Upper lobe of left lung (tissue), 6 donors: ENCODE results near the gene UBL7. TPM values are rescaled to one million over a fixed set of nuclear protein-coding genes. Genes with fewer than 3 reads are reported as not detected.

Experiments
- ATAC-seq, 2 donors: fragments of 200-7000 bp; cut with Tn5 transposase; one replicate each; pipeline ENCODE4 v1.9.1; 2022; ENCODE audit warnings: mild to moderate bottlenecking in 2 of 2, moderate library complexity in 2 of 2; ENCODE audit not compliant: low FRiP score in 2 of 2
- DNase-seq, 2 donors: peaks; one replicate each; pipeline ENCODE4 v3.0.0-alpha.2; 2019 to 2020
- H3K27ac ChIP-seq, 4 donors: fragments of 200-600 bp; sonication (generic); one replicate each; pipeline ENCODE4 v1.5.1; 2016 to 2019
- H3K27me3 ChIP-seq, 4 donors: fragments of 200-600 bp; sonication (generic); one replicate each; pipeline ENCODE4 v1.5.1; 2017 to 2019
- H3K36me3 ChIP-seq, 4 donors: fragments of 200-600 bp; sonication (generic); one replicate each; pipeline ENCODE4 v1.5.1; 2016 to 2019
- H3K4me1 ChIP-seq, 4 donors: fragments of 200-600 bp; sonication (generic); one replicate each; pipeline ENCODE4 v1.5.1; 2018 to 2019
- H3K4me3 ChIP-seq, 4 donors: fragments of 200-600 bp; sonication (generic); one replicate each; pipeline ENCODE4 v1.5.1; 2017 to 2019; ENCODE audit warnings: mild to moderate bottlenecking in 2 of 4, moderate library complexity in 1 of 4
- H3K9me3 ChIP-seq, 4 donors: fragments of 200-600 bp; sonication (generic); one replicate each; pipeline ENCODE4 v1.5.1; 2018 to 2019
- CTCF ChIP-seq, 6 experiments: fragments of 450-650 bp in 4 of 6; fragments of 200-600 bp in 2 of 6; sonication (generic) in 2 of 6; IDR thresholded peaks; one replicate each; pipeline ENCODE4 v1.5.1; 2016 to 2019; ENCODE audit warnings: antibody characterized with exemption in 6 of 6
- EP300 ChIP-seq, 4 donors: sonication (generic); formaldehyde crosslinking; IDR thresholded peaks; one replicate each; pipeline ENCODE4 v1.5.1; 2017; ENCODE audit warnings: antibody characterized with exemption in 4 of 4, control low read depth in 2 of 4
- POLR2A ChIP-seq, 4 donors: fragments of 450-650 bp; IDR thresholded peaks; one replicate each; pipeline ENCODE4 v1.5.1; 2016 to 2017; ENCODE audit warnings: antibody characterized with exemption in 4 of 4, mild to moderate bottlenecking in 2 of 4
- POLR2AphosphoS5 ChIP-seq, 2 donors: sonication (generic); formaldehyde crosslinking; IDR thresholded peaks; one replicate each; pipeline ENCODE4 v1.5.1; 2017; ENCODE audit warnings: antibody characterized with exemption in 2 of 2
- WGBS, 2 donors: methylation state at CpG; one replicate each; pipeline ENCODE4 v1.1.5; 2017 to 2018; 5-methylcytosine and 5-hydroxymethylcytosine counted together
- total RNA-seq, 6 donors: library from RNA; depleted of rRNA in 4 of 6; stranded (reverse); fragments of >200 nt in 4 of 6; gene quantifications; one replicate each; pipeline versions ENCODE4 v1.1.0 to v1.2.1, GENCODE V29; 2016 to 2021
- donor health status: DM: no; HTN: no; CAD: no; lungs with moderate emphysema.
- donor health status: DM: no; HTN: yes; CAD: no; lungs with severe emphysema.

The UBL7 gene
- total RNA-seq, 6 donors from 2014 or later: 22.0 to 53.1 (median 48.6) TPM

- H3K27me3 ChIP-seq: no peaks in the 10 kb centered on the region
- no peak for TF ChIP-seq CTCF (IDR thresholded peaks at IDR 0.05)
- TF ChIP-seq POLR2AphosphoS5 (IDR thresholded peaks at IDR 0.05): no peak
- no peak for TF ChIP-seq POLR2A (IDR thresholded peaks at IDR 0.05)
- TF ChIP-seq EP300 (IDR thresholded peaks at IDR 0.05): no peak
- H3K4me3 ChIP-seq: no peak overlapping the region
- H3K4me1 ChIP-seq: peaks cover 2 to 15% (median 10%) of the 10 kb centered on the region in 4 donors
- 67 to 69% methylated on average over 7 to 10 of the region's 10 CpGs for WGBS, 2 donors
- no peaks in the 10 kb centered on the region for H3K9me3 ChIP-seq
- ATAC-seq: no peak
- no peaks in the 10 kb centered on the region for H3K36me3 ChIP-seq
- DNase-seq: no peak
- H3K27ac ChIP-seq: no peak overlapping the region
Measured at GRCh38 chr15:74400313-74400860, 60.6 kb downstream of the UBL7 start.

GRCh38 chr15:74399511-74400312 is 61.2 kb downstream of the UBL7 start:
- Histone ChIP-seq H3K36me3 (no peaks in the 10 kb centered on the region), H3K4me3 (no peak overlapping the region), H3K27me3 (no peaks in the 10 kb centered on the region), H3K27ac (no peak overlapping the region), H3K4me1 (peaks cover 2 to 15% (median 10%) of the 10 kb centered on the region in 4 donors), H3K9me3 (no peaks in the 10 kb centered on the region)
- 39 to 49% methylated on average over 4 to 5 of the region's 5 CpGs for WGBS, 2 donors
- no peak for TF ChIP-seq POLR2A (IDR thresholded peaks at IDR 0.05)
- DNase-seq (no peak), ATAC-seq (no peak)

- no peaks in the 10 kb centered on the region for H3K36me3 ChIP-seq
- no peak for DNase-seq
- H3K27ac ChIP-seq: no peak overlapping the region
- H3K27me3 ChIP-seq: no peaks in the 10 kb centered on the region
- H3K4me1 ChIP-seq: peaks cover 2 to 15% (median 10%) of the 10 kb centered on the region in 4 donors
- no peak for ATAC-seq
- no peak overlapping the region for H3K4me3 ChIP-seq
- H3K9me3 ChIP-seq: no peaks in the 10 kb centered on the region
- TF ChIP-seq POLR2AphosphoS5 (IDR thresholded peaks at IDR 0.05): no peak
- TF ChIP-seq EP300 (IDR thresholded peaks at IDR 0.05): no peak
- no peak for TF ChIP-seq POLR2A (IDR thresholded peaks at IDR 0.05)
- TF ChIP-seq CTCF (IDR thresholded peaks at IDR 0.05): no peak
- 87% methylated on average over 3 of the region's 3 CpGs for WGBS, 2 donors
Measured at GRCh38 chr15:74399100-74399499, 61.9 kb downstream of the UBL7 start.

GRCh38 chr15:74398183-74398582 is 62.8 kb downstream of the UBL7 start:
- no peak for ATAC-seq
- no peak for DNase-seq
- Histone ChIP-seq H3K9me3 (no peaks in the 10 kb centered on the region), H3K27me3 (no peaks in the 10 kb centered on the region), H3K27ac (no peak overlapping the region), H3K36me3 (no peaks in the 10 kb centered on the region), H3K4me3 (no peak overlapping the region), H3K4me1 (peaks cover 1 to 9% (median 5%) of the 10 kb centered on the region in 4 donors)
- WGBS, 2 donors: 92 to 94% methylated on average over 5 of the region's 5 CpGs
- TF ChIP-seq POLR2A (IDR thresholded peaks at IDR 0.05): no peak
- no peak for TF ChIP-seq POLR2AphosphoS5 (IDR thresholded peaks at IDR 0.05)
- no peak for TF ChIP-seq EP300 (IDR thresholded peaks at IDR 0.05)
- no peak for TF ChIP-seq CTCF (IDR thresholded peaks at IDR 0.05)

- no peak for TF ChIP-seq POLR2A (IDR thresholded peaks at IDR 0.05)
- no peak for TF ChIP-seq POLR2AphosphoS5 (IDR thresholded peaks at IDR 0.05)
- no peak for TF ChIP-seq EP300 (IDR thresholded peaks at IDR 0.05)
- no peak for TF ChIP-seq CTCF (IDR thresholded peaks at IDR 0.05)
- Histone ChIP-seq H3K4me1 (peaks cover 0 to 2% (median 1%) of the 10 kb centered on the region in 4 donors), H3K27me3 (no peaks in the 10 kb centered on the region), H3K4me3 (no peak overlapping the region), H3K9me3 (no peaks in the 10 kb centered on the region), H3K27ac (no peak overlapping the region), H3K36me3 (no peaks in the 10 kb centered on the region)
- DNase-seq (peak in 1 of 2 donors; percentile 30), ATAC-seq (no peak)
- WGBS, 2 donors: 85 to 90% methylated on average over 3 to 6 of the region's 6 CpGs
Measured at GRCh38 chr15:74397239-74398068, 63.5 kb downstream of the UBL7 start.
